ENCODE data around the gene ZSWIM1. TPM values are rescaled to one million over a fixed set of nuclear protein-coding genes. Genes with fewer than 3 reads are reported as not detected.

The ZSWIM1 gene
- total and polyA plus RNA-seq, 2 of the 13 experiments (the other 11 are each of a cell fraction or from before 2014, with no cell fraction given), result 9.5 to 11.7 TPM

DNA sequence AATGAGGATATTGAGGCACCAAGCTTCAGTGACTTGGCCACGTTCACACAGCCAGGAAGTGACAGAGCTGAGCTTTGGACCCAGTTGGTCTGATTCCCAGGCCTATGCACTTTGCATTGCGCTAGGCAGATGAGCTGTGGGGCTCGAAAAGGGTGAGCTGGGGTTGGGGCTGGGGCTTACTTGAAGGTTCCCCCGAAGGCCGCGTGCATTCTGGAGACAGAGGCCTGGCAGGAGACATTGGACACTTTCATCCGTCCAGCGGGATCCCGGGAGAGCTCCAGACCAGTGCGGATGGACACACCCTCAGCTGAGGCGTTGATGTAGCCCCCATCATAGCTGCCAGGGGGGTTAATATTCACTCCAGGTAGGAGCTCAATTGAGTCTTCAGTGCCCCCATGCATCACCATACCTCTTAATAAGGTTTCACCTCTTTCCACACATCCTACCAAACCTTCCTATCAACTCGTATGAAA, 28.3 kb downstream of the ZSWIM1 start (continued):
- TF ChIP-seq ZNF678 (CRISPR knock-in tag; IDR thresholded peaks at IDR 0.05) (no peak), PRPF4 (IDR thresholded peaks at IDR 0.05; ENCODE audit: low read depth, low read length, poor library complexity, severe bottlenecking) (no peak), FOXP1 (IDR thresholded peaks at IDR 0.05) (no peak), FOXP1 (CRISPR knock-in tag; IDR thresholded peaks at IDR 0.05) (no peak), MZF1 (CRISPR knock-in tag; IDR thresholded peaks at IDR 0.05; ENCODE audit: borderline replicate concordance) (no peak), ZNF431 (CRISPR knock-in tag; IDR thresholded peaks at IDR 0.05; ENCODE audit: borderline replicate concordance, low read depth) (peak; percentile 58; the same call in 1 of the 2 replicates), SOX6 (IDR thresholded peaks at IDR 0.05) (no peak), SOX6 (CRISPR knock-in tag; IDR thresholded peaks at IDR 0.05) (no peak; the same call in 1 of the 2 replicates), MIER3 (CRISPR knock-in tag; IDR thresholded peaks at IDR 0.05; ENCODE audit: borderline replicate concordance) (peak; percentile 62; the same call in 1 of the 2 replicates), SSRP1 (CRISPR knock-in tag; IDR thresholded peaks at IDR 0.05) (no peak), BHLHE40 (IDR thresholded peaks at IDR 0.05; ENCODE audit: low read length) (peak; percentile 22; the same call in 1 of the 2 replicates), ZNF615 (CRISPR knock-in tag; IDR thresholded peaks at IDR 0.05; ENCODE audit: borderline replicate concordance) (no peak), CENPX (CRISPR knock-in tag; IDR thresholded peaks at IDR 0.05) (no peak), ZNF839 (CRISPR knock-in tag; IDR thresholded peaks at IDR 0.05; ENCODE audit: borderline replicate concordance) (no peak), ZSCAN12 (CRISPR knock-in tag; IDR thresholded peaks at IDR 0.05) (no peak), ZNF674 (CRISPR knock-in tag; IDR thresholded peaks at IDR 0.05; ENCODE audit: low read depth) (no peak), AGO2 (optimal IDR thresholded peaks at IDR 0.05; ENCODE audit: low read depth, low read length) (no peak)
- TF ChIP-seq, protein P1, sequence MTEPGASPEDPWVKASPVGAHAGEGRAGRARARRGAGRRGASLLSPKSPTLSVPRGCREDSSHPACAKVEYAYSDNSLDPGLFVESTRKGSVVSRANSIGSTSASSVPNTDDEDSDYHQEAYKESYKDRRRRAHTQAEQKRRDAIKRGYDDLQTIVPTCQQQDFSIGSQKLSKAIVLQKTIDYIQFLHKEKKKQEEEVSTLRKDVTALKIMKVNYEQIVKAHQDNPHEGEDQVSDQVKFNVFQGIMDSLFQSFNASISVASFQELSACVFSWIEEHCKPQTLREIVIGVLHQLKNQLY (CRISPR knock-in tag; IDR thresholded peaks at IDR 0.05), result peak; percentile 47; the same call in 1 of the 2 replicates
- TF ChIP-seq, protein P2, sequence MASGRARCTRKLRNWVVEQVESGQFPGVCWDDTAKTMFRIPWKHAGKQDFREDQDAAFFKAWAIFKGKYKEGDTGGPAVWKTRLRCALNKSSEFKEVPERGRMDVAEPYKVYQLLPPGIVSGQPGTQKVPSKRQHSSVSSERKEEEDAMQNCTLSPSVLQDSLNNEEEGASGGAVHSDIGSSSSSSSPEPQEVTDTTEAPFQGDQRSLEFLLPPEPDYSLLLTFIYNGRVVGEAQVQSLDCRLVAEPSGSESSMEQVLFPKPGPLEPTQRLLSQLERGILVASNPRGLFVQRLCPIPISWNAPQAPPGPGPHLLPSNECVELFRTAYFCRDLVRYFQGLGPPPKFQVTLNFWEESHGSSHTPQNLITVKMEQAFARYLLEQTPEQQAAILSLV (CRISPR knock-in tag; IDR thresholded peaks at IDR 0.05; ENCODE audit: borderline replicate concordance), result no peak; the same call in 1 of the 2 replicates
- TF ChIP-seq, protein P3, sequence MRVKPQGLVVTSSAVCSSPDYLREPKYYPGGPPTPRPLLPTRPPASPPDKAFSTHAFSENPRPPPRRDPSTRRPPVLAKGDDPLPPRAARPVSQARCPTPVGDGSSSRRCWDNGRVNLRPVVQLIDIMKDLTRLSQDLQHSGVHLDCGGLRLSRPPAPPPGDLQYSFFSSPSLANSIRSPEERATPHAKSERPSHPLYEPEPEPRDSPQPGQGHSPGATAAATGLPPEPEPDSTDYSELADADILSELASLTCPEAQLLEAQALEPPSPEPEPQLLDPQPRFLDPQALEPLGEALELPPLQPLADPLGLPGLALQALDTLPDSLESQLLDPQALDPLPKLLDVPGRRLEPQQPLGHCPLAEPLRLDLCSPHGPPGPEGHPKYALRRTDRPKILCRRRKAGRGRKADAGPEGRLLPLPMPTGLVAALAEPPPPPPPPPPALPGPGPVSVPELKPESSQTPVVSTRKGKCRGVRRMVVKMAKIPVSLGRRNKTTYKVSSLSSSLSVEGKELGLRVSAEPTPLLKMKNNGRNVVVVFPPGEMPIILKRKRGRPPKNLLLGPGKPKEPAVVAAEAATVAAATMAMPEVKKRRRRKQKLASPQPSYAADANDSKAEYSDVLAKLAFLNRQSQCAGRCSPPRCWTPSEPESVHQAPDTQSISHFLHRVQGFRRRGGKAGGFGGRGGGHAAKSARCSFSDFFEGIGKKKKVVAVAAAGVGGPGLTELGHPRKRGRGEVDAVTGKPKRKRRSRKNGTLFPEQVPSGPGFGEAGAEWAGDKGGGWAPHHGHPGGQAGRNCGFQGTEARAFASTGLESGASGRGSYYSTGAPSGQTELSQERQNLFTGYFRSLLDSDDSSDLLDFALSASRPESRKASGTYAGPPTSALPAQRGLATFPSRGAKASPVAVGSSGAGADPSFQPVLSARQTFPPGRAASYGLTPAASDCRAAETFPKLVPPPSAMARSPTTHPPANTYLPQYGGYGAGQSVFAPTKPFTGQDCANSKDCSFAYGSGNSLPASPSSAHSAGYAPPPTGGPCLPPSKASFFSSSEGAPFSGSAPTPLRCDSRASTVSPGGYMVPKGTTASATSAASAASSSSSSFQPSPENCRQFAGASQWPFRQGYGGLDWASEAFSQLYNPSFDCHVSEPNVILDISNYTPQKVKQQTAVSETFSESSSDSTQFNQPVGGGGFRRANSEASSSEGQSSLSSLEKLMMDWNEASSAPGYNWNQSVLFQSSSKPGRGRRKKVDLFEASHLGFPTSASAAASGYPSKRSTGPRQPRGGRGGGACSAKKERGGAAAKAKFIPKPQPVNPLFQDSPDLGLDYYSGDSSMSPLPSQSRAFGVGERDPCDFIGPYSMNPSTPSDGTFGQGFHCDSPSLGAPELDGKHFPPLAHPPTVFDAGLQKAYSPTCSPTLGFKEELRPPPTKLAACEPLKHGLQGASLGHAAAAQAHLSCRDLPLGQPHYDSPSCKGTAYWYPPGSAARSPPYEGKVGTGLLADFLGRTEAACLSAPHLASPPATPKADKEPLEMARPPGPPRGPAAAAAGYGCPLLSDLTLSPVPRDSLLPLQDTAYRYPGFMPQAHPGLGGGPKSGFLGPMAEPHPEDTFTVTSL (CRISPR knock-in tag; IDR thresholded peaks at IDR 0.05; ENCODE audit: borderline replicate concordance), result no peak
- TF ChIP-seq, protein P4, sequence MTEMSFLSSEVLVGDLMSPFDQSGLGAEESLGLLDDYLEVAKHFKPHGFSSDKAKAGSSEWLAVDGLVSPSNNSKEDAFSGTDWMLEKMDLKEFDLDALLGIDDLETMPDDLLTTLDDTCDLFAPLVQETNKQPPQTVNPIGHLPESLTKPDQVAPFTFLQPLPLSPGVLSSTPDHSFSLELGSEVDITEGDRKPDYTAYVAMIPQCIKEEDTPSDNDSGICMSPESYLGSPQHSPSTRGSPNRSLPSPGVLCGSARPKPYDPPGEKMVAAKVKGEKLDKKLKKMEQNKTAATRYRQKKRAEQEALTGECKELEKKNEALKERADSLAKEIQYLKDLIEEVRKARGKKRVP (CRISPR knock-in tag; IDR thresholded peaks at IDR 0.05), result no peak
- TF ChIP-seq, protein P5, sequence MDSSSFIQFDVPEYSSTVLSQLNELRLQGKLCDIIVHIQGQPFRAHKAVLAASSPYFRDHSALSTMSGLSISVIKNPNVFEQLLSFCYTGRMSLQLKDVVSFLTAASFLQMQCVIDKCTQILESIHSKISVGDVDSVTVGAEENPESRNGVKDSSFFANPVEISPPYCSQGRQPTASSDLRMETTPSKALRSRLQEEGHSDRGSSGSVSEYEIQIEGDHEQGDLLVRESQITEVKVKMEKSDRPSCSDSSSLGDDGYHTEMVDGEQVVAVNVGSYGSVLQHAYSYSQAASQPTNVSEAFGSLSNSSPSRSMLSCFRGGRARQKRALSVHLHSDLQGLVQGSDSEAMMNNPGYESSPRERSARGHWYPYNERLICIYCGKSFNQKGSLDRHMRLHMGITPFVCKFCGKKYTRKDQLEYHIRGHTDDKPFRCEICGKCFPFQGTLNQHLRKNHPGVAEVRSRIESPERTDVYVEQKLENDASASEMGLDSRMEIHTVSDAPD (CRISPR knock-in tag; IDR thresholded peaks at IDR 0.05), result no peak
